Trophoblast cell (in vitro differentiated cells and primary cell): ENCODE measurements around the gene FUBP1.
A peak's percentile ranks its signal among the peaks of the same experiment; 100 is the strongest.

Experiments used
- DNase-seq, 2 donors: peaks; one replicate each; pipeline ENCODE4 v3.0.0-alpha.2; 2016
- H2AFZ ChIP-seq: 2 replicates; pipeline ENCODE4 v1.6.1; 2013; ENCODE audit warnings: low read length, moderate library complexity, mild to moderate bottlenecking; ENCODE audit not compliant: insufficient read depth, poor library complexity
- H2AK5ac ChIP-seq: 2 replicates; pipeline ENCODE4 v1.6.1; 2013; ENCODE audit warnings: mild to moderate bottlenecking, low read length
- H2BK120ac ChIP-seq: 2 replicates; pipeline ENCODE4 v1.6.1; 2013; ENCODE audit warnings: low read length, mild to moderate bottlenecking, moderate library complexity; ENCODE audit not compliant: insufficient read depth, poor library complexity
- H2BK12ac ChIP-seq: 2 replicates; pipeline ENCODE4 v1.6.1; 2013; ENCODE audit warnings: mild to moderate bottlenecking, low read length, moderate library complexity
- H2BK5ac ChIP-seq: 2 replicates; pipeline ENCODE4 v1.6.1; 2013; ENCODE audit warnings: low read length, low read depth, moderate library complexity, mild to moderate bottlenecking; ENCODE audit not compliant: poor library complexity
- H3K14ac ChIP-seq: 2 replicates; pipeline ENCODE4 v1.6.1; 2013; ENCODE audit warnings: mild to moderate bottlenecking, low read length
- H3K18ac ChIP-seq: 2 replicates; pipeline ENCODE4 v1.6.1; 2013; ENCODE audit warnings: mild to moderate bottlenecking, low read length
- H3K23ac ChIP-seq: 2 replicates; pipeline ENCODE4 v1.6.1; 2013; ENCODE audit warnings: low read length
- H3K27ac ChIP-seq: 2 replicates; pipeline ENCODE4 v1.5.1; 2013; ENCODE audit warnings: low read depth, mild to moderate bottlenecking, inconsistent platforms, low read length, moderate library complexity
- H3K27me3 ChIP-seq: 2 replicates; pipeline ENCODE4 v1.6.1; 2013; ENCODE audit warnings: inconsistent platforms, mild to moderate bottlenecking, low read length, moderate library complexity; ENCODE audit not compliant: insufficient read depth
- H3K36me3 ChIP-seq, 2 experiments: 1 replicate in 1 of 2; 2 replicates in 1 of 2; pipeline ENCODE4 v1.6.1; 2013; ENCODE audit warnings: low read length in 2 of 2, mild to moderate bottlenecking in 2 of 2, moderate library complexity in 1 of 2; ENCODE audit not compliant: insufficient read depth in 2 of 2, control insufficient read depth in 1 of 2
- H3K4ac ChIP-seq: 2 replicates; pipeline ENCODE4 v1.6.1; 2013; ENCODE audit warnings: low read depth, mild to moderate bottlenecking, low read length, moderate library complexity
- H3K4me1 ChIP-seq, 2 experiments: 1 replicate in 1 of 2; 2 replicates in 1 of 2; pipeline ENCODE4 v1.6.1; 2013; ENCODE audit warnings: low read length in 2 of 2, mild to moderate bottlenecking in 2 of 2, moderate library complexity in 1 of 2; ENCODE audit not compliant: insufficient read depth in 2 of 2, control insufficient read depth in 1 of 2
- H3K4me2 ChIP-seq: 2 replicates; pipeline ENCODE4 v1.6.1; 2013; ENCODE audit warnings: inconsistent platforms, mild to moderate bottlenecking, low read length, moderate library complexity
- H3K4me3 ChIP-seq: 2 replicates; pipeline ENCODE4 v1.5.1; 2013; ENCODE audit warnings: mild to moderate bottlenecking, low read depth, low read length, inconsistent platforms
- H3K79me1 ChIP-seq: one replicate; pipeline ENCODE4 v1.6.1; 2013; ENCODE audit warnings: low read length
- H3K79me2 ChIP-seq: 2 replicates; pipeline ENCODE4 v1.6.1; 2013; ENCODE audit warnings: low read length, mild to moderate bottlenecking; ENCODE audit not compliant: control insufficient read depth, insufficient read depth, poor library complexity
- H3K9ac ChIP-seq: 2 replicates; pipeline ENCODE4 v1.6.1; 2013; ENCODE audit warnings: mild to moderate bottlenecking, low read length
- H3K9me3 ChIP-seq: 2 replicates; pipeline ENCODE4 v1.6.1; 2013; ENCODE audit warnings: low read depth, mild to moderate bottlenecking, control low read depth, inconsistent platforms, low read length; ENCODE audit not compliant: insufficient read depth
- H4K12ac ChIP-seq: 2 replicates; pipeline ENCODE4 v1.6.1; 2013; ENCODE audit warnings: low read depth, mild to moderate bottlenecking, low read length, moderate library complexity
- H4K8ac ChIP-seq: 2 replicates; pipeline ENCODE4 v1.6.1; 2013; ENCODE audit warnings: low read depth, mild to moderate bottlenecking, low read length, moderate library complexity
- H4K91ac ChIP-seq: one replicate; pipeline ENCODE4 v1.6.1; 2013; ENCODE audit warnings: low read depth, mild to moderate bottlenecking, low read length, moderate library complexity
- WGBS: extraction: QIAGEN DNeasy Blood & Tissue Kit; methylation state at CpG from one replicate; pipeline ENCODE4 v1.1.7; 2013; ENCODE audit warnings: missing lambda C conversion rate; ENCODE audit not compliant: insufficient read length, insufficient coverage; ENCODE audit errors: extremely low coverage; 5-methylcytosine and 5-hydroxymethylcytosine counted together

Gene FUBP1

GRCh38 chr1:77975907-77976306, 3.0 kb downstream of the FUBP1 start:
- no peaks in the 10 kb centered on the region for H3K9me3 ChIP-seq
- H3K18ac ChIP-seq, result no peak overlapping the region
- H3K4me2 ChIP-seq, result peak overlapping the region; percentile 4
- peaks cover 5 to 9% of the 10 kb centered on the region in 2 experiments for H3K4me1 ChIP-seq
- H3K79me1 ChIP-seq, result peaks cover 14% of the 10 kb centered on the region
- H3K4ac ChIP-seq, result peak overlapping the region; percentile 64
- no peak overlapping the region for H3K4me3 ChIP-seq
- no peak overlapping the region for H3K27ac ChIP-seq
- no peak overlapping the region for H2BK120ac ChIP-seq
- WGBS, result no CpG with 5 or more reads among the region's 2 CpGs
- H4K8ac ChIP-seq, result no peak overlapping the region
- peaks cover 6 to 10% of the 10 kb centered on the region in 2 experiments for H3K36me3 ChIP-seq
- DNase-seq, result no peak
- H4K12ac ChIP-seq, result no peak overlapping the region
- H2BK5ac ChIP-seq, result no peak overlapping the region
- H2BK12ac ChIP-seq, result no peak overlapping the region
- no peak overlapping the region for H4K91ac ChIP-seq
- no peak overlapping the region for H3K23ac ChIP-seq
- no peak overlapping the region for H3K14ac ChIP-seq
- H3K27me3 ChIP-seq, result no peaks in the 10 kb centered on the region
- no peak overlapping the region for H3K9ac ChIP-seq
- no peak overlapping the region for H2AK5ac ChIP-seq
- H2AFZ ChIP-seq, result no peak overlapping the region
- peaks cover 36% of the 10 kb centered on the region for H3K79me2 ChIP-seq

GRCh38 chr1:77975386-77975785, 3.5 kb downstream of the FUBP1 start:
- H3K4me3 ChIP-seq, result no peak overlapping the region
- H3K79me2 ChIP-seq, result peaks cover 36% of the 10 kb centered on the region
- no peak overlapping the region for H3K18ac ChIP-seq
- H2AFZ ChIP-seq, result no peak overlapping the region
- H3K4me1 ChIP-seq, result peaks cover 5 to 9% of the 10 kb centered on the region in 2 experiments
- no peak overlapping the region for H3K4ac ChIP-seq
- H3K14ac ChIP-seq, result no peak overlapping the region
- no peak overlapping the region for H2BK5ac ChIP-seq
- H3K27me3 ChIP-seq, result no peaks in the 10 kb centered on the region
- peaks cover 9 to 10% of the 10 kb centered on the region in 2 experiments for H3K36me3 ChIP-seq
- H4K12ac ChIP-seq, result no peak overlapping the region
- no peak overlapping the region for H4K8ac ChIP-seq
- no peak overlapping the region for H3K23ac ChIP-seq
- no peak overlapping the region for H4K91ac ChIP-seq
- no CpG with 5 or more reads among the region's 4 CpGs for WGBS
- no peak overlapping the region for H3K9ac ChIP-seq
- no peak overlapping the region for H3K27ac ChIP-seq
- no peaks in the 10 kb centered on the region for H3K9me3 ChIP-seq
- DNase-seq, result peak in 1 of 2 donors; percentile 55
- H2BK120ac ChIP-seq, result no peak overlapping the region
- H2AK5ac ChIP-seq, result no peak overlapping the region
- H3K79me1 ChIP-seq, result peaks cover 14% of the 10 kb centered on the region
- H2BK12ac ChIP-seq, result no peak overlapping the region
- H3K4me2 ChIP-seq, result peak overlapping the region; percentile 4

- Histone ChIP-seq H2BK5ac (no peak overlapping the region), H3K18ac (no peak overlapping the region), H3K23ac (no peak overlapping the region), H3K4me1 (peaks cover 5 to 7% of the 10 kb centered on the region in 2 experiments), H2AFZ (no peak overlapping the region), H4K8ac (no peak overlapping the region), H3K4me3 (no peak overlapping the region), H3K9ac (no peak overlapping the region), H3K36me3 (peaks cover 10 to 11% of the 10 kb centered on the region in 2 experiments), H2AK5ac (no peak overlapping the region), H3K4ac (peak overlapping the region; percentile 98), H4K12ac (no peak overlapping the region), H3K14ac (no peak overlapping the region), H2BK120ac (no peak overlapping the region), H3K27ac (no peak overlapping the region), H4K91ac (no peak overlapping the region), H2BK12ac (no peak overlapping the region), H3K9me3 (no peaks in the 10 kb centered on the region), H3K79me2 (peaks cover 18% of the 10 kb centered on the region), H3K79me1 (no peaks in the 10 kb centered on the region), H3K4me2 (no peak overlapping the region), H3K27me3 (no peaks in the 10 kb centered on the region)
- WGBS, result no CpG with 5 or more reads among the region's 3 CpGs
- no peak for DNase-seq
These were observed 6.8 kb downstream of the FUBP1 start for GRCh38 chr1:77972080-77972479.

GRCh38 chr1:77970192-77970591, 8.7 kb downstream of the FUBP1 start:
- H3K9ac ChIP-seq, result no peak overlapping the region
- H2AFZ ChIP-seq, result no peak overlapping the region
- H3K27me3 ChIP-seq, result no peaks in the 10 kb centered on the region
- H3K79me2 ChIP-seq, result peaks cover 13% of the 10 kb centered on the region
- no peak overlapping the region for H3K14ac ChIP-seq
- no peak overlapping the region for H3K23ac ChIP-seq
- H2BK12ac ChIP-seq, result no peak overlapping the region
- no peak overlapping the region for H2AK5ac ChIP-seq
- no peak overlapping the region for H3K27ac ChIP-seq
- no peak overlapping the region for H2BK120ac ChIP-seq
- no peak overlapping the region for H4K91ac ChIP-seq
- no peak overlapping the region for H3K4me3 ChIP-seq
- H3K18ac ChIP-seq, result no peak overlapping the region
- no peak overlapping the region for H2BK5ac ChIP-seq
- H4K8ac ChIP-seq, result no peak overlapping the region
- WGBS, result no CpG with 5 or more reads among the region's 1 CpG
- no peak overlapping the region for H3K4me2 ChIP-seq
- no peak overlapping the region for H3K4ac ChIP-seq
- H3K4me1 ChIP-seq, result no peaks in the 10 kb centered on the region
- H3K79me1 ChIP-seq, result no peaks in the 10 kb centered on the region
- H3K36me3 ChIP-seq, result peaks cover 9 to 18% of the 10 kb centered on the region in 2 experiments
- DNase-seq, result no peak
- no peak overlapping the region for H4K12ac ChIP-seq
- H3K9me3 ChIP-seq, result no peaks in the 10 kb centered on the region
